Measurements from ENCODE around the gene ACADL. TPM values are rescaled to one million over a fixed set of nuclear protein-coding genes. Genes with fewer than 3 reads are reported as not detected.

Gene ACADL
- total RNA-seq, 1 donor from 2014 or later: 1.5 TPM

- Histone ChIP-seq H3K27me3 (ENCODE audit: control insufficient read depth, insufficient read depth, low read length) (no peaks in the 10 kb centered on the region), H3K4me3 (ENCODE audit: low read depth, low read length) (no peak overlapping the region), H3K36me3 (ENCODE audit: control insufficient read depth, insufficient read depth, low read length) (no peaks in the 10 kb centered on the region)
- TF ChIP-seq, protein P1, sequence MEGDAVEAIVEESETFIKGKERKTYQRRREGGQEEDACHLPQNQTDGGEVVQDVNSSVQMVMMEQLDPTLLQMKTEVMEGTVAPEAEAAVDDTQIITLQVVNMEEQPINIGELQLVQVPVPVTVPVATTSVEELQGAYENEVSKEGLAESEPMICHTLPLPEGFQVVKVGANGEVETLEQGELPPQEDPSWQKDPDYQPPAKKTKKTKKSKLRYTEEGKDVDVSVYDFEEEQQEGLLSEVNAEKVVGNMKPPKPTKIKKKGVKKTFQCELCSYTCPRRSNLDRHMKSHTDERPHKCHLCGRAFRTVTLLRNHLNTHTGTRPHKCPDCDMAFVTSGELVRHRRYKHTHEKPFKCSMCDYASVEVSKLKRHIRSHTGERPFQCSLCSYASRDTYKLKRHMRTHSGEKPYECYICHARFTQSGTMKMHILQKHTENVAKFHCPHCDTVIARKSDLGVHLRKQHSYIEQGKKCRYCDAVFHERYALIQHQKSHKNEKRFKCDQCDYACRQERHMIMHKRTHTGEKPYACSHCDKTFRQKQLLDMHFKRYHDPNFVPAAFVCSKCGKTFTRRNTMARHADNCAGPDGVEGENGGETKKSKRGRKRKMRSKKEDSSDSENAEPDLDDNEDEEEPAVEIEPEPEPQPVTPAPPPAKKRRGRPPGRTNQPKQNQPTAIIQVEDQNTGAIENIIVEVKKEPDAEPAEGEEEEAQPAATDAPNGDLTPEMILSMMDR (IDR thresholded peaks at IDR 0.05; ENCODE audit: insufficient read depth, low read length, poor library complexity, severe bottlenecking): no peak
- no peak for DNase-seq (ENCODE audit: low read depth)
Observed at GRCh38 chr2:210215120-210215519, 10.1 kb downstream of the ACADL start.

GRCh38 chr2:210210185-210210584 is 15.1 kb downstream of the ACADL start:
- no peak for DNase-seq (ENCODE audit: low read depth)
- TF ChIP-seq, protein P1 (IDR thresholded peaks at IDR 0.05; ENCODE audit: insufficient read depth, low read length, poor library complexity, severe bottlenecking): no peak
- H3K4me3 ChIP-seq (ENCODE audit: low read depth, low read length): no peak overlapping the region
- no peaks in the 10 kb centered on the region for H3K36me3 ChIP-seq (ENCODE audit: control insufficient read depth, insufficient read depth, low read length)
- H3K27me3 ChIP-seq (ENCODE audit: control insufficient read depth, insufficient read depth, low read length): no peaks in the 10 kb centered on the region

GRCh38 chr2:210207929-210208328 is 17.3 kb downstream of the ACADL start:
- H3K4me3 ChIP-seq (ENCODE audit: low read depth, low read length): no peak overlapping the region
- no peaks in the 10 kb centered on the region for H3K27me3 ChIP-seq (ENCODE audit: control insufficient read depth, insufficient read depth, low read length)
- TF ChIP-seq, protein P1 (IDR thresholded peaks at IDR 0.05; ENCODE audit: insufficient read depth, low read length, poor library complexity, severe bottlenecking): no peak
- no peaks in the 10 kb centered on the region for H3K36me3 ChIP-seq (ENCODE audit: control insufficient read depth, insufficient read depth, low read length)
- no peak for DNase-seq (ENCODE audit: low read depth)

DNA sequence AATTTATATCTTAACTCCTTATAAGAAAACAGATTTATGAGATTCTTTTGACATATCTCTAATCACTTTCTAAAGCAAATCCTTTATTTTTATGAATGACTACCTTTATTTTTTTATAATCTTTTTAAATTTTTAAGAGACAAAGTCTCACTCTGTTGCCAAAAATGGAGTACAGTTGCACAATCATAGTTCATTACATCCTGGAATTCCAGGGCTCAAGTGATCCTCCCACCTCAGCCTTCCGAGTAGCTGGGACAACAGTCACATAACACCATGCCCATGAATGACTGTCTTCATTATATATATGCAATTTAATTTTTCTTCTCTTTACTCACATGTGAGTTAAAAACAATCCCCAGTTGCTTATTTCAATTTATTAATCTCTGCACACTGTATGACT is 21.7 kb downstream of the ACADL start:
- TF ChIP-seq, protein P1 (IDR thresholded peaks at IDR 0.05; ENCODE audit: insufficient read depth, low read length, poor library complexity, severe bottlenecking): no peak
- Histone ChIP-seq H3K27me3 (ENCODE audit: control insufficient read depth, insufficient read depth, low read length) (no peaks in the 10 kb centered on the region), H3K36me3 (ENCODE audit: control insufficient read depth, insufficient read depth, low read length) (no peaks in the 10 kb centered on the region), H3K4me3 (ENCODE audit: low read depth, low read length) (no peak overlapping the region)
- no peak for DNase-seq (ENCODE audit: low read depth)

GRCh38 chr2:210203147-210203546 is 22.1 kb downstream of the ACADL start:
- no peaks in the 10 kb centered on the region for H3K27me3 ChIP-seq (ENCODE audit: control insufficient read depth, insufficient read depth, low read length)
- no peak overlapping the region for H3K4me3 ChIP-seq (ENCODE audit: low read depth, low read length)
- H3K36me3 ChIP-seq (ENCODE audit: control insufficient read depth, insufficient read depth, low read length): no peaks in the 10 kb centered on the region
- TF ChIP-seq, protein P1 (IDR thresholded peaks at IDR 0.05; ENCODE audit: insufficient read depth, low read length, poor library complexity, severe bottlenecking): no peak
- DNase-seq (ENCODE audit: low read depth): no peak

DNA sequence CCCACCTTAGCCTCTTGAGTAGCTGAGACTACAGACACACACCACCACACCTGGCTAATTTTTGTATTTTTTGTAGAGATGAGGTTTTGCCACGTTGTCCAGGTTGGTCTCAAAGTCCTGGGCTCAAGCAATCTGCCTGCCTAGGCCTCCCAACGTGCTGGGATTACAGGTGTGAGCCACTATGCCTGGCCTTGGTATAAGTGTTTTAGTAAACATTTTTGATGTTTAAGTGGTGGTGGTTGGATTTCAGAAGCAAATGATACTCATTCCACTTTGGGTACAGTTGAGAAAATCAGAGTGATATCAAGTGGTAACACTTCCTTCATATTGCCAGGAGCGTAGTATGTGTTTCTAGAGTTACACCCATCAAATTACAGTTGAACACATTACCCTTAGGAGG is 25.4 kb downstream of the ACADL start:
- TF ChIP-seq, protein P1 (IDR thresholded peaks at IDR 0.05; ENCODE audit: insufficient read depth, low read length, poor library complexity, severe bottlenecking): no peak
- no peaks in the 10 kb centered on the region for H3K27me3 ChIP-seq (ENCODE audit: control insufficient read depth, insufficient read depth, low read length)
- H3K36me3 ChIP-seq (ENCODE audit: control insufficient read depth, insufficient read depth, low read length): no peaks in the 10 kb centered on the region
- DNase-seq (ENCODE audit: low read depth): no peak
- no peak overlapping the region for H3K4me3 ChIP-seq (ENCODE audit: low read depth, low read length)
